A673 (cell line): Measurements from ENCODE around the gene GPR160. TPM values are rescaled to one million over a fixed set of nuclear protein-coding genes. Genes with fewer than 3 reads are reported as not detected.
"Not testable (repeated sequence)": the region's sequence is repeated elsewhere in the genome, so short reads cannot be mapped to it uniquely, and the experiment has no call there.

Source experiments
- BruUV-seq: library from RNA; stranded (reverse); fragments of 400-500 nt; replicated peaks from 2 replicates; lab custom pipeline; 2021; lab: Mats Ljungman, UMichigan
- CTCF ChIA-PET: fragments of 300-600 bp; sonication (Branson Sonifier 250); formaldehyde crosslinking; loops from one replicate; lab custom pipeline; 2022; ENCODE audit warnings: antibody characterized with exemption; lab: Charles Lee
- POLR2A ChIA-PET: fragments of 300-600 bp; sonication (Branson Sonifier 250); formaldehyde crosslinking; loops from one replicate; lab custom pipeline; 2022; ENCODE audit warnings: antibody characterized with exemption; ENCODE audit not compliant: low non-redundant PET; lab: Charles Lee
- DNase-seq: peaks from one replicate; pipeline ENCODE4 v3.0.0-alpha.2; 2015; ENCODE audit warnings: low spot score
- H3K27ac ChIP-seq: fragments of 200-600 bp; sonication (generic); 2 replicates; pipeline ENCODE4 v1.5.1; 2016; ENCODE audit warnings: mixed run types, low read depth, mild to moderate bottlenecking, mixed read lengths, antibody characterized with exemption, low read length; ENCODE audit not compliant: poor library complexity, severe bottlenecking
- H3K27me3 ChIP-seq: fragments of 200-600 bp; sonication (generic); replicated peaks from 2 replicates; pipeline ENCODE4 v1.6.1; 2017; ENCODE audit warnings: mixed run types, low read depth, mild to moderate bottlenecking, mixed read lengths, antibody characterized with exemption, low read length; ENCODE audit not compliant: insufficient read depth, poor library complexity
- H3K36me3 ChIP-seq: fragments of 200-600 bp; sonication (generic); 2 replicates; pipeline ENCODE4 v1.6.1; 2016; ENCODE audit warnings: mixed run types, mild to moderate bottlenecking, mixed read lengths, antibody characterized with exemption, low read length; ENCODE audit not compliant: insufficient read depth, poor library complexity, severe bottlenecking
- H3K4me1 ChIP-seq: fragments of 200-600 bp; sonication (generic); 2 replicates; pipeline ENCODE4 v1.6.1; 2017; ENCODE audit warnings: mixed run types, mild to moderate bottlenecking, mixed read lengths, antibody characterized with exemption, low read length; ENCODE audit not compliant: insufficient read depth, poor library complexity, severe bottlenecking
- H3K4me3 ChIP-seq: fragments of 200-600 bp; sonication (generic); 2 replicates; pipeline ENCODE4 v1.5.1; 2016; ENCODE audit warnings: low read depth, mixed run types, mild to moderate bottlenecking, mixed read lengths, low read length; ENCODE audit not compliant: poor library complexity, severe bottlenecking
- H3K9me3 ChIP-seq: fragments of 200-600 bp; sonication (generic); 2 replicates; pipeline ENCODE4 v1.6.1; 2016; ENCODE audit warnings: mixed run types, low read depth, mild to moderate bottlenecking, mixed read lengths, antibody characterized with exemption, low read length; ENCODE audit not compliant: poor library complexity, severe bottlenecking
- CTCF ChIP-seq: fragments of 300-800, 200-600 bp; sonication (generic); conservative IDR thresholded peaks from 2 replicates; pipeline ENCODE4 v1.5.1; 2017; ENCODE audit warnings: low read depth, mild to moderate bottlenecking, antibody characterized with exemption, low read length, moderate library complexity, mixed read lengths
- EZH2 ChIP-seq: fragments of 200-600 bp; sonication (generic); IDR thresholded peaks from 2 replicates; pipeline ENCODE4 v1.6.1; 2017; ENCODE audit warnings: borderline replicate concordance, low read depth, mild to moderate bottlenecking, mixed read lengths, antibody characterized with exemption, low read length; ENCODE audit not compliant: poor library complexity, severe bottlenecking
- intact Hi-C: fragments of 100-400 bp; cut with micrococcal nuclease; formaldehyde crosslinking; loops from one replicate; pipeline ENCODE4 v1.10.0; 2022; ENCODE audit not compliant: unreplicated experiment
- total RNA-seq: library from RNA; stranded (reverse); gene quantifications from 2 replicates; pipeline ENCODE4 v1.2.3, GENCODE V29; 2021

The GPR160 gene
- total RNA-seq, 1 experiment from 2014 or later: 11.2 TPM

- TF ChIP-seq CTCF (no peak), EZH2 (no peak)
- Histone ChIP-seq H3K4me3 (no peak overlapping the region), H3K27me3 (no peaks in the 10 kb centered on the region), H3K9me3 (no peaks in the 10 kb centered on the region), H3K36me3 (no peaks in the 10 kb centered on the region), H3K4me1 (no peaks in the 10 kb centered on the region), H3K27ac (no peak overlapping the region)
- intact Hi-C loops: no loop called here
- ChIA-PET CTCF (no interaction called here), POLR2A (no interaction called here)
- no peak for DNase-seq
- BruUV-seq: no TSS peak
Measured at GRCh38 chr3:170016057-170016456, 21.7 kb upstream of the GPR160 start.

- BruUV-seq, DNase-seq, H3K27me3 ChIP-seq, H3K4me3 ChIP-seq, H3K4me1 ChIP-seq, H3K9me3 ChIP-seq, CTCF ChIA-PET, H3K36me3 ChIP-seq, H3K27ac ChIP-seq, intact Hi-C loops, POLR2A ChIA-PET: not testable (repeated sequence)
Measured at GRCh38 chr3:170019306-170019705, 18.5 kb upstream of the GPR160 start.

- BruUV-seq: no TSS peak
- POLR2A ChIA-PET: interaction anchor here (0.6 to 0.8 kb wide), 2 partner anchors 21 to 159 kb away, joined by 3 to 11 read pairs; no protein-coding TSS in a partner anchor
Measured at GRCh38 chr3:170021083-170021482, 16.7 kb upstream of the GPR160 start.

More at GRCh38 chr3:170021083-170021482, 16.7 kb upstream of the GPR160 start:
- Histone ChIP-seq H3K4me1 (no peaks in the 10 kb centered on the region), H3K36me3 (no peaks in the 10 kb centered on the region), H3K4me3 (no peak overlapping the region), H3K27me3 (no peaks in the 10 kb centered on the region), H3K27ac (no peak overlapping the region), H3K9me3 (no peaks in the 10 kb centered on the region)
- no peak for DNase-seq
- TF ChIP-seq EZH2: no peak
- peak; percentile 26; the same call in 1 of the 2 replicates for TF ChIP-seq CTCF
- intact Hi-C loops: no loop called here
- CTCF ChIA-PET: interaction anchor here (0.6 kb wide), 1 partner anchor 19 kb away, joined by 3 read pairs; no protein-coding TSS in a partner anchor
